ENCODE data around the gene ALG5.

Gene ALG5

DNA sequence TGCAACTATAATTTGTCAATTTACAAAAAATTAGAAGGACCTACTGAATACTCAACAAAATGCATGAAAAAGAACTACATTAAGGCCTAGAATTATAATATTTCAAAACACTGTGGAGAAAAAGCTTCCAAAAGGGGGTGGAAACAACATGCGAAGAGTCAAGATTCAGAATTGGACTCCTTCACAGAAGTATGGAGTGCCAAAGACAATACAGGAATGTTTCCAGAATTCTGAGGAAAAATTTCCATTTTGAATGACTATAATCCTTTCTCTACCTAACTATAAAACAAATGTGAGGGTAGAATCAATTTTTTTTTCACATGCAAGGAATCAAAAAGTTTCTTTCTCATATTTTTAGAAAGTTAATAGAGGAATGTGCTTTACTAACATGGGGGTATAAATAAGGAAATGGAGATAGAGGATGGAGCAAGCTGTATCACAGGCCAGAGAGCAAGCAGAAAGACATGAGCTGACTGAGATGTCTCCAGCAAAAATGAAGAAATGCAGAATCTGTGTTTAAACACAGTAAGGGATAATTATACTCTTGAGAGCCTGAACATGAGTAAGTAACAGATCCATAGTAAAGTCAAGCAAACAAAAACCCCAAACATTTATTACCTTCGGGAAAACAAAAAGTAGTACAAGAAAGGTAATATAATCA is 39.6 kb downstream of the ALG5 start:
- H3K4me1 Mint-ChIP-seq: peaks cover 3% of the 10 kb centered on the region
- no peaks in the 10 kb centered on the region for H3K9me3 Mint-ChIP-seq
- no peak overlapping the region for H3K27ac Mint-ChIP-seq
- H3K27me3 Mint-ChIP-seq: no peaks in the 10 kb centered on the region
- no peak for ATAC-seq (ENCODE audit: low read depth)
- no peak for DNase-seq (ENCODE audit: low spot score in 2 of 2)
- H3K4me3 Mint-ChIP-seq: no peak overlapping the region
- peaks cover 24% of the 10 kb centered on the region for H3K36me3 Mint-ChIP-seq

DNA sequence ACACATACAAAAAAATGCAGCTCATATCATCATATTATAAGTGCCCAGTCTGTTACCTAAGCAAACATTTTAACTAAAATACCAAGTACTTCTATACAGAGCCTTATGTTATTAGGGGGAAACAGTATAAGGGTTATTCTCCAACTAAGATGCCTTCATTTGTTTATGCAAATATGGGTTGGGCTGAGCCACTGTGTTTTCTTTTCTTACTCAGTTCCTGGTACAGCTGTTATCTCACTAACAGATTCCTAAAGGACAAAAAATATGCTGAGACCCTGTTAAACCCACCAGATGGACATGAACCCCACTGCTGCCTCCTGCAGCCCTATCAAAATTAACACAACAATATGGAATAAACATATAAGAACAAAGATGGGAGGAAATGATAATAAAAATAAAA is 44.6 kb downstream of the ALG5 start:
- DNase-seq (ENCODE audit: low spot score in 2 of 2) (no peak), ATAC-seq (ENCODE audit: low read depth) (no peak)
- Mint-ChIP-seq H3K27me3 (no peaks in the 10 kb centered on the region), H3K4me1 (peaks cover 4% of the 10 kb centered on the region), H3K4me3 (no peak overlapping the region), H3K9me3 (no peaks in the 10 kb centered on the region), H3K27ac (peak overlapping the region; percentile 24), H3K36me3 (peaks cover 25% of the 10 kb centered on the region)

DNA sequence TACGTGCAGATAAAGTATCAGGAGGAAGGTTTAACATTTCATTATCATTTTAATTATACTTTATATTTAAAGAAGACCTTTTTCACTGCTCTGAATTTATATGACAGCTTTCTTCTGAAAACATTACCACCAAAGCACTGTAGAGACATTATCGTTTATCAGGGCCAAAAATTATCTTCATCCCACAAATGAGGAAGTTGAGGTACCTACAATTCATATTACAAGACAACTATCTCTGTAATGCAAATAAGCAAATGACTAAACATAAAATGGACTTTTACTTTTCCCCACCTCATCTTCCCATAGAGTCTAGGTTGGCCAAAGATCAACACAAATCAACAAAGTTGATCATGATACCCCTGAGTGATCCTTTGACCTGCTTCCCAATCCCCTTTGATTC is 48.2 kb downstream of the ALG5 start:
- peaks cover 27% of the 10 kb centered on the region for H3K36me3 Mint-ChIP-seq
- H3K4me3 Mint-ChIP-seq: no peak overlapping the region
- H3K4me1 Mint-ChIP-seq: peaks cover 4% of the 10 kb centered on the region
- H3K9me3 Mint-ChIP-seq: no peaks in the 10 kb centered on the region
- ATAC-seq (ENCODE audit: low read depth) (no peak), DNase-seq (ENCODE audit: low spot score in 2 of 2) (no peak)
- no peaks in the 10 kb centered on the region for H3K27me3 Mint-ChIP-seq
- no peak overlapping the region for H3K27ac Mint-ChIP-seq

DNA sequence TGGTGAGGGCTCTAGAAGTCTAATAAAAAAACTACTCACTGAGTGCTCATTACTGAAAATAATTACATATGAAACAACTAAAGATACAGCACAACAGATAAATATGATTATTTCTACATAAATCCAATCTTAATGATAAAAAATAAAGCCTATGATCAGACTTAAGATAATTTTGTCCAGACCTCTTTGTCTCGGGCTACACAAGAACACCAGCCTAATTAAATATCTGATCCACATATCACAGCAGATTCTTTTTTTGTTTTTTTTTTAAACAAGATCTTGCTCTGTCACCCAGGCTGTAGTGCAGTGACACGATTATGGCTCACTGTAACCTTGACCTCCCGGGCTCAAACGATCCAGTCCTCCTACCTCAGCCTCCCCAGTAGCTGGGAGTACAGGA is 48.8 kb downstream of the ALG5 start:
- Mint-ChIP-seq H3K27ac (no peak overlapping the region), H3K36me3 (peaks cover 26% of the 10 kb centered on the region), H3K27me3 (no peaks in the 10 kb centered on the region), H3K4me1 (peaks cover 4% of the 10 kb centered on the region), H3K4me3 (no peak overlapping the region), H3K9me3 (no peaks in the 10 kb centered on the region)
- no peak for DNase-seq (ENCODE audit: low spot score in 2 of 2)
- ATAC-seq (ENCODE audit: low read depth): no peak

DNA sequence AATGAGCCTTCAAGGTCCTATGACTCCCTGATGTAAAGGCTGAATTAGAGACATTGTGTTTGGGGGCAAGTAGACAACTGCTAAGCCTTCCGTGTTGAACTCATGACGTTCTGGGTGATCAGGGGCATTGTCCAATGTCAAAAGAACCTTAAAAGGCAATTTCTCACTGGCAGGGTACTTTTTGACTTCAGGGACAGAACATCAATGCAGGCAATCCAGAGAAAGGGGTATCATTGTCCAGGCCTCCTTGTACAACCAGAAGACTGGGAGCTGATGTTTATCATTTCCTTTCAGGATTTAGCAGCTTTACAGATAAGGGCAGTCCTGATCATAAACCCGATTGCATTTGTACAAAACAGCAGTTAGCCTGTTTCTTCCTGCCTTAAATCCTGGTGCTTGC is 54.1 kb downstream of the ALG5 start:
- Mint-ChIP-seq H3K9me3 (peaks cover 3% of the 10 kb centered on the region), H3K27ac (no peak overlapping the region), H3K36me3 (peaks cover 7% of the 10 kb centered on the region), H3K4me3 (no peak overlapping the region), H3K4me1 (no peaks in the 10 kb centered on the region), H3K27me3 (no peaks in the 10 kb centered on the region)
- no peak for DNase-seq (ENCODE audit: low spot score in 2 of 2)
- ATAC-seq (ENCODE audit: low read depth): no peak

DNA sequence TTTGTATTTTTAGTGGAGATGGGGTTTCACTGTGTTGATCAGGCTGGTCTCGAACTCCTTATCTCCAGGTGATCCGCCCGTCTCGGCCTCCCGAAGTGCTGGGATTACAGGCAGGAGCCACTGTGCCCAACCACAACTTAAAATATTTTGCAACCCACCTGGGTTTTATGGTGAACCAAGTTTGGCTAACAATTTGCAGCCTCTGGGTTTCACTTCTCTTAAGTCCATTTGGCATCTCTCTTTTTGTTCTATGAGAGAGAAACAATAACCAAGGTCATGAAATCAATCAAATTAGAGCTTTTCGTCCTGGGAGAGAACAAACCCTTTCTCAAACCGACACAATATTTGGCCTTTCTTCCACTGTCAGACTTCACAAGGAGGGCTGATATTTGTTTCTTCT is 73.5 kb downstream of the ALG5 start:
- no peak for DNase-seq (ENCODE audit: low spot score in 2 of 2)
- ATAC-seq (ENCODE audit: low read depth): no peak
- peaks cover 12% of the 10 kb centered on the region for H3K27me3 Mint-ChIP-seq
- H3K4me1 Mint-ChIP-seq: no peaks in the 10 kb centered on the region
- no peak overlapping the region for H3K4me3 Mint-ChIP-seq
- H3K27ac Mint-ChIP-seq: no peak overlapping the region
- no peaks in the 10 kb centered on the region for H3K36me3 Mint-ChIP-seq
- H3K9me3 Mint-ChIP-seq: peaks cover 2% of the 10 kb centered on the region

DNA sequence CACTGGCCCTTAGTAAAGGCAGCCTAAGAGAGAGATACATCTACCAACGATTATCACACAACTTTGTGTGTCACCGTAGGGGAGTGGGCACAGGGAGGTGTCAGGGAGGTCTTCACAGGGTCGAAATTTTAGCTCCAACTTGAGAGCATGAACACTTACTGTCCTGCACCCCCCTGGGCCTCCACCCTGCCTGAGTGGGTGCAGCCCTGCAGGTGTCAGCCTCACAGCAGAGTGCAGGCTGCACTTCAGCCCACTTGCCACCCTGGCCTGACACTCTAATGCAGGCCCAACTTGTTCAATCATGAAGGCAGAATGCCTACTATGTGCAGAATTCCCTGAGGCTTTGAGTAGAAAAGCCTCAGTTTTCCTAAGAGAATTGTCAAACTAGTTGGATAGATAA is 75.1 kb downstream of the ALG5 start:
- no peak overlapping the region for H3K27ac Mint-ChIP-seq

DNA sequence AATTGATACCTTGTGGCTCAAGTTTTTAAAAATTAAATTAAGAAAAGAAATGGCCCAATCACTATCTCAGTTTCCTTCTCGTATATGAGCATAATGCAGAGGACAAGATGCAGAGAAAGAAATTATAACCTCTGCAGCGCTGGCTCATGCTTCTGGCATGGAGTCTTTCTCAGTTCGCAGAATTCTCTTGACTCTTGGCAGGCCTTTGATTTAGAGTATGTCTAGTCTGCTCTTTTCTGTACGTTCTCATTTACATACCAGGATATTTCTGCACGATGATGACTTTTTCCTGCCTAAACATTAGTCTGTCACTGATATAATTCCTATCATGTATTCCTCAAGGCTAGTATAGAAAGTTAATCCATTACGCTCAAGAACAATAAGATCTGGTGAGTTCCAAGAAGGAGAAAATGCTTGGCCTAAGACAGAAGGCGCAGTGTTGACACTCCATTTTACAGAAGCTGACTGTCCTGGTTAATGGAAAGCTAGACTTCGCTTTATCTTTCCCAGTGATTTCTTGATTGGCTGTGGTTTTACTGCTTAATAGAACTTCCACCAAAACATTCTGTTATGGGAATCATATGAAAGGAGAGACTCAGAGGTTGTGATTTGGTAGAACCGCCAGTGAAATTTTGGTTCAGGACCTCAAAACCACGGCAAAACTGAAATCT is 77.4 kb downstream of the ALG5 start:
- H3K9me3 Mint-ChIP-seq: no peaks in the 10 kb centered on the region
- peaks cover 14% of the 10 kb centered on the region for H3K27me3 Mint-ChIP-seq
- H3K4me3 Mint-ChIP-seq: no peak overlapping the region
- no peaks in the 10 kb centered on the region for H3K4me1 Mint-ChIP-seq
- H3K36me3 Mint-ChIP-seq: no peaks in the 10 kb centered on the region
- H3K27ac Mint-ChIP-seq: no peak overlapping the region
- ATAC-seq (ENCODE audit: low read depth) (no peak), DNase-seq (ENCODE audit: low spot score in 2 of 2) (no peak)

More for the DNA sequence above, 75.1 kb downstream of the ALG5 start:
- no peaks in the 10 kb centered on the region for H3K9me3 Mint-ChIP-seq
- no peak overlapping the region for H3K4me3 Mint-ChIP-seq
- DNase-seq (ENCODE audit: low spot score in 2 of 2): no peak
- no peaks in the 10 kb centered on the region for H3K4me1 Mint-ChIP-seq
- no peaks in the 10 kb centered on the region for H3K36me3 Mint-ChIP-seq
- no peak for ATAC-seq (ENCODE audit: low read depth)
- H3K27me3 Mint-ChIP-seq: peaks cover 12% of the 10 kb centered on the region

DNA sequence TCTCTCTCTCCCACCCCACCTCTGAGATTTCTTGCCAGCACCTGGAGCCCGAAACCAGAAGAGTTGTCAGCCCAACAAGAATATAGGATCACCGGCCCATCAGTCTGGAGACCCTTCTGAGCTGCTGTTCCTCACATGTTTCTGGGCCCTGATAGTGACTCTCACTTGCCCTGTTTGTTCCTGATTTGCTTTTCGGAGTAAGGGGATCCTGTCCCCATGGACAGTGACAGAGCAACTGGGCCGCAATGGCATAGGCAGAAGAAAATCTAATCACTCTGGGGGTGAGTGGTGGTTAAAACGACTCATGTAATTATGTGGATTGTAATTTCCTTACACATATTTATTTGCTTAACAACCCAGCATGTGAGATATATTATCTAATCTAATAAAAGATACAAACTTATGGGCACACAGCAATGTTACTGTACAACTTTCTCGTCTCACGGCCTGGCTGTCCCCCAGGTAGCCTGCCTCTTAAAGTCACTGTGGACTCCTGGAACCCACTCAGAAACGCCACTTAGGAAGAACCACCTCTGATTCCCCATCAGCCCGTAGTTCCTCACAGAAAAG is 78.4 kb downstream of the ALG5 start:
- ATAC-seq (ENCODE audit: low read depth) (no peak), DNase-seq (ENCODE audit: low spot score in 2 of 2) (no peak)
- Mint-ChIP-seq H3K4me1 (no peaks in the 10 kb centered on the region), H3K4me3 (peak overlapping the region; percentile 69), H3K36me3 (no peaks in the 10 kb centered on the region), H3K27ac (no peak overlapping the region), H3K9me3 (no peaks in the 10 kb centered on the region), H3K27me3 (peaks cover 18% of the 10 kb centered on the region)

DNA sequence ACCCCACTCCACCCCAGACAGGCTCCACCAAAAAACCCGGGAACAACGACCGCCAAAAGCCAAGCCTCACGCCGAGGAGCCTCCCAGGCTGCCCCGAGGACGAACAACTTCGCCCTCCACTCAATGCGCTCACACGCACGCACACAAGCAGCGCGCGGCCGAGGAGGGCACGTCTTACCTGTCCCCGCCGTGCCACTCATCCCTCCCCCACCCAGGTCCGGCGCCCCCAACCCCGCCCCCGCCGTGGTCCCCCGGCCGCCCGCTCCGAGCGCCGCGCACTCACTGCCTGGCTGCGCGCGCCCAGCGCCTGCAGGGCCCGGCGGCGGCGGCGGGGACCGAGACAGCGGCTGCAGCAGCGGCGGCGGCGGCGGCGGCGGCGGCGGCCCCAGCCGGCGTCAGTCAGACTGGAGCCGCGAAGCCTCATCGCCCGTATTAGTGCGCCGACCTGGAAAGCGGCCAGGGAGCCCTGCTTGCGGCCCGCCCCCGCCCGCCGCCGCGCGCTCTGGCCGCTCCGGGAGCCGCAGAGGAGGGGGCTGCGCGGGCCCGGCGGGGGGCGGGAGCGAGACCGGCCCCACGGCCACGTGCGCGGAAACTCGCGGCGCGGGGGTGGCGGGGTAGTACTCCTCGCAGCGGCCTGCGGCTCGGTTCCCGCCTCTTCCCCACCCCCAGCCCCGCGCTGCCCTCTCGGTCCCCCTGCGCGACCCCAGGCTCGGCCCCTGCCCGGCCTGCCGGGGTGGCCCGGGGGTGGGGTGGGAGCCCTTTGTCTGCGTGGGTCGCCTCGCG is 79.1 kb downstream of the ALG5 start, which contains the start of gene SMAD9:
Gene SMAD9, minus strand, starts transcription at position 406 of the 783 bp plus-strand sequence. CDS start 40,549 bp downstream, outside the sequence.
- no peaks in the 10 kb centered on the region for H3K9me3 Mint-ChIP-seq

DNA sequence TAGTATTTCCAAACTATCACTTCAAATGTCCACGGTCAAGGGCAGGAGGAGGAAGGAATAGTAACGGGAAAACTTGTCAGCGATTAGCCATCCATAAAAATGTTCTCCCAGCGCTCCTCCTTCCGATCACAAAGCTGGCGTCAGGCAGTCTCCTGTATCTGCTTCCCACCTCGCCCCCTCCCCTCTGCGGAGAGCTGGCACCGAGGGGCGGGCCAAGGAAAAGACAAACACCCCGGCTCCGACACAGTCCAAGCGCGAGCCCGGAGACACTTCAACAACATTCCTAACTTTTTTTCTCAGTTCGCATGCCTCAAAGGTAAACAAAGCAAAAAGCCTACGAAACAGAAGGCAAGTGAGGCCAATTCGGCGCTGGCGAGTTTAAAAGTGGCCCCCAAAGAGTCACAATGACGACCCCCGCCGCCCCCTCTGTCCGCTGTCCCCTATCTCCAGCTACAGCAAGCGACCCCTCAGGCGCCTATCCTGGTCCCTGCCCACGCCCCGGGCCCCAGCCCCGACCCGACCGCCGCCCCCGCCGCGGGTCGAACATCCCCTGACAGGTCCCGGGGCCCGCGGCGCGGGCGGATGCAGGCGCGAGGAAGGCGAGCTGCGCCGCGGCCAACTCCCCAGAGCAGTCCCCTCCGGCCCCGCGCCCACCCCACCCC is 79.8 kb downstream of the ALG5 start:
- no peak overlapping the region for H3K27ac Mint-ChIP-seq
- peaks cover 16% of the 10 kb centered on the region for H3K27me3 Mint-ChIP-seq
- H3K9me3 Mint-ChIP-seq: peaks cover 1% of the 10 kb centered on the region
- no peaks in the 10 kb centered on the region for H3K4me1 Mint-ChIP-seq
- ATAC-seq (ENCODE audit: low read depth) (no peak), DNase-seq (ENCODE audit: low spot score in 2 of 2) (no peak)
- no peaks in the 10 kb centered on the region for H3K36me3 Mint-ChIP-seq
- H3K4me3 Mint-ChIP-seq: peak overlapping the region; percentile 28

More for the DNA sequence above, 79.1 kb downstream of the ALG5 start, which contains the start of gene SMAD9:
- H3K27me3 Mint-ChIP-seq: peaks cover 17% of the 10 kb centered on the region
- peak within 1 kb of the TSS; percentile 69 for H3K4me3 Mint-ChIP-seq
- ATAC-seq (ENCODE audit: low read depth) (peak; percentile 66), DNase-seq (ENCODE audit: low spot score in 2 of 2) (no peak)
- H3K4me1 Mint-ChIP-seq: no peaks in the 10 kb centered on the region
- H3K27ac Mint-ChIP-seq: no peak within 1 kb of the TSS
- H3K36me3 Mint-ChIP-seq: no peaks in the 10 kb centered on the region

DNA sequence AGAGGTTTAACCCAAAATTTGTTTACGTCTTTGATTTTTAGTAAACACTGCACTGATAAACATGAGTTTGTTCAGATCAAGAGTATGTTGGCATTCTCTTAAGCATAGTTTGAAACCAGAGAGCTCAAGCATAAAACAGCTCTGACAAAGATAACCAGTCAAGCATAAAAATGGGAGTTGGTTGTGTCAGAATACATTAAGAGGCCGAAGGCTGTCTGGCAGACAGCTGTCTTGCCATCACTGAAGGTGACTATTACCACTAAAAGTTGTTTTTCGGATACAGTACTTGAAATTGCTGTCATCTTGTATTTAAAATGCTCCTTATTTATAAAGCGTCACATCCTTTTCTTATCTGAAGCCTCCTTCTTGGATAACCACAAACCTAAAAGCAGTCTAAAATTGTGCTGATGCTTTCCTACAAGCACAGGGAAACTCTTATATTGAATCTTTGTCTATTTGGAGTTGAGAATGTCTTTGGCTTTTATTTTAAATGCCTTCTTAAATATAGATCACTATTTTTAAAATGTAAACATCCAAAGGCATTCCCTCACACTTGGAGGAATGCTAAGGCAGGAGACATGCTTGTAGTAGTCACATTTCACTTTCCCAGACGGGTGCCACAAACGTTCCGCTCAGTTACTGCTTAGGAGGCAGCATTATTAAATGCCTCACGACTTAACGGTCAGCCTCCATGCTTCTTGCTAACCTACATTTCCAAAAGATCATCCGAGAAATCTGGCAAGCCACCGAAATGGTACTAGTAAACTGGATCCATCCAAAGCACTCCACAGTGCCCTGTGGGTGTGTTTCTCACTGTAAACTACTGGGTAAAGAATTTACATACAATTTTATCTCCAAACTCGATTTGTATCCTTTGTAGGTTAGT is 80.7 kb downstream of the ALG5 start:
- DNase-seq (ENCODE audit: low spot score in 2 of 2): no peak
- H3K27me3 Mint-ChIP-seq: peaks cover 18% of the 10 kb centered on the region

DNA sequence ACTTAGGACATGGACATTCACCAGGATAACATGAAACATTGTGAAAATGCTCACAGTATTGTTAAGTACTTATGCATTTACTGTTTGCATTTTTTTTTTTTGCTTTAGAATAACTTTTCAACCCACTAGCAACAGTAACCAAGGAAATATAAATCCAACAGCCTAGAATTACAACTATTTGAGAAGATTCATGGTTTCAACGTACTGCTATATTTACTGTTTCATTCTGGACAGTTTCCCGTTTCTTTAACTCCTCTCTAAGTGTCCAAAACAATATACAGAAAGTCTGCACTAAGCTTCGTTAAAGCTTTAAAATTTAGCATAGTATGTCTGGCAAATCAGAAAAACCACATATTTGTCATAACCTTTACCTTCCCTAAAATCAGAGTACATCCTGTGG is 81.8 kb downstream of the ALG5 start:
- Mint-ChIP-seq H3K36me3 (no peaks in the 10 kb centered on the region), H3K4me3 (no peak overlapping the region), H3K27ac (no peak overlapping the region), H3K9me3 (peaks cover 1% of the 10 kb centered on the region), H3K27me3 (peaks cover 18% of the 10 kb centered on the region), H3K4me1 (no peaks in the 10 kb centered on the region)
- no peak for DNase-seq (ENCODE audit: low spot score in 2 of 2)
- ATAC-seq (ENCODE audit: low read depth): no peak

More for the DNA sequence above, 80.7 kb downstream of the ALG5 start:
- H3K4me3 Mint-ChIP-seq: peak overlapping the region; percentile 28
- ATAC-seq (ENCODE audit: low read depth): no peak
- no peak overlapping the region for H3K27ac Mint-ChIP-seq
- no peaks in the 10 kb centered on the region for H3K36me3 Mint-ChIP-seq
- peaks cover 1% of the 10 kb centered on the region for H3K9me3 Mint-ChIP-seq
- H3K4me1 Mint-ChIP-seq: no peaks in the 10 kb centered on the region
